NCI-H1694 treated with DMSO at 0.1 percent for 48 hours (cell line): ENCODE measurements around the gene MAP3K4.

Source experiments
- DNase-seq: peaks from one replicate; lab custom pipeline; 2025; lab: John Stamatoyannopoulos, UW

Gene MAP3K4

DNA sequence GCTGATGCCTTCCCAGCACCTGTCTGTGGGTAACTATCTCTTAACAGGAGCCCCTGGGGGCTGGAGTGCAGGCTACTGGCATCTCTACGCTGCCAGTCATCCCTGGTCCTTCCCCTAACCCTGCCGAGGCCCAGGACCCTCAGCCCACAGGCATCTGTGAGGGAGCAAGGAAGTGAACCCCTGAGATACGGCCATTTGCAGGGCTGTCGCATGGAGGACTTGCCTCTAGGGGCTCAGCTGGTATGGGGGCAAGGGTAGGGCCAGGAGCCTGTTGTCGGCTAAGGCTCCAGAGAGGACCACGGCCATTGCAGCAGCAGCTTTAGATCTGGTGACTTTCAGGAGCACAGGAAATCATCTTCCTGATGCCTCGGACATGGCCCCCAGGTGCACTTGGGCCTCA lies 49.7 kb downstream of the MAP3K4 start:
- DNase-seq: no peak

DNA sequence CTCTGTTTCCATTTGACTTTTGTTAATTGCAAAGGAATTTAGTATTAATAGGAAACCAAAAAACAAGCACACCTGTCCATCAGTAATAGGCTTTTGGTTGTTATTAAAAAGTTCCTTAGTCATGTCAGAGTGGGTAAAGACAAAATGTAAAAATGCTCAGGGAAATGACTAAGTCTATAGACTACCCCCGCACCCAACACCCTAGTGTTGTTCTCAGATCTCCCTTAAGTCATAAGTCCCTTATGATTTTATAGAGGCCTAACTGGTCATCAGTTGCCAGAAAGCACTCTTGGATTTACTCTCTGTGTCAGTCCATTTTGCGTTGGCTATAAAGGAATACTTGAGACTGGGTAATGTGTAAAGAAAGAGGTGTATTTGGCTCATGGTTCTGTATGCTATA lies 52.8 kb downstream of the MAP3K4 start:
- DNase-seq: no peak

DNA sequence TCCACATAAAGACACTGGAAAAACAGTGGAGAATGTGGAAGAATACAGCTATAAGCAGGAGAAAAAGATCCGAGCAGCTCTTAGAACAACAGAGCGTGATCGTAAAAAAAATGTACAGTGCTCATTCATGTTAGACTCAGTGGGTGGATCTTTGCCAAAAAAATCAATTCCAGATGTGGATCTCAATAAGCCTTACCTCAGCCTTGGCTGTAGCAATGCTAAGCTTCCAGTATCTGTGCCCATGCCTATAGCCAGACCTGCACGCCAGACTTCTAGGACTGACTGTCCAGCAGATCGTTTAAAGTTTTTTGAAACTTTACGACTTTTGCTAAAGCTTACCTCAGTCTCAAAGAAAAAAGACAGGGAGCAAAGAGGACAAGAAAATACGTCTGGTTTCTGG lies 57.1 kb downstream of the MAP3K4 start:
- no peak for DNase-seq

DNA sequence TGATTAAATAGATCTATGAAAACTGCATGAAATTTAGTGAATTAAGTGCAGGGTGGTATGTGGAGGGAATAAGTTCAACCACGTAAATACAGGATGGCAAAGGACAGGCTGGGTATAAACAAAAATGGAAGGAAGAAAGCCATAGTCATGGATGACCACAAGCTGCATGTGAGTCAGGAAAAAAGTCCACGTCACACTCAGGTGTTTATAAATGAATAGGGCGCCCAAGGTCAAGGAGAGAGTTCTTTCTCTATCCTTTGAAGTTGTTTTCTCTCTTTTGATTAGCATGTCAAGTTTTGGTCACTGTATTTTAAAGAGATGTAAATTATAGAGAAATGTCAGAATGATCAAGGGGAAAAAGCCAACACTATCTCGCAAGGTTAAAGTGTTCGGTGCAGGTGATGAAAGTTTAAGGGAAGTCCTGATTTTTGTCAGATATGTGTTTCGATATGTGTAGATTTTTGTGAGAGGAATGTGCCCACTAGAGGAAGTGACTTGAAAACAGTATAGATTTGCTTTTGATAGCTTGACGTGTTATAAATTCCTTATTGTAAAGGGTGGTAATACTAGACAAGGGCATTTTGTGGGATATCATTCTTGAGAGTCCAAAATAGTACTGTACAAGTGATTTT lies 58.7 kb downstream of the MAP3K4 start:
- DNase-seq: no peak

DNA sequence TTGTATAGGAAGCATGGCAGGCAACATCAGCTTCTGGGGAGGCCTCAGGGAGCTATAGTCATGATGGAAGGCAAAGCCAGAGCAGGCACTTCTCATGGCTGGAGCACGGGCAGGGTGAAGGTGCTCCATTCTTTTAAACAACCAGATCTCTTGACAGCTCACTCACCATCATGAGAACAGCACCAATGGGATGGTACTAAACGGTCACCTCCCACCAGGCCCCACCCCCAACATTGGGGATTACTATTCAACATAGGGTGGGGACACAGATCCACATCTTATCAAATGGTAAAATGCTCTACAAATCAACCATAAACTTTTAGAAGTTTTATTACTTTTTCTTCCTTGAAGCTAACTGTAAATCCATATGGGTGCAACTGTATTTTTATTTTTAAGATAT lies 61.5 kb downstream of the MAP3K4 start:
- DNase-seq: no peak

DNA sequence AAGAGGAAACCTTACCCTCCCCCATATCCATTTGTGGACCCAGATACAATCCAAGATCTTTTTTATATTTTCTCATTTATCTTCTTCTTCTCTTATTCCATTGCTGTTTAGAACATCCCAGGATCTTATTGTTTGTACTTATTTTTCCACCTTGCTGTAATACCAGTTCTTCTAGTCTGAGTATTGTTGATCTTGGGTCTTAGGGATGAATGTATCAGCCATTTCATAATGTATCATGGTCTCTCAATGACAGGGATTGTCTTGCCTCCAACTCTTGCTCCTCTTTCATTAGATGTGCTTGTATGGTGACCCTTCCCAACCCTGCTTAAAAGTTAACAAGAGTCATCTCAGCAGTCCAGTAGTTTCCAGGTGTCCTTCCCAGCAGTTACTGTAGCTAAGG lies 63.3 kb downstream of the MAP3K4 start:
- no peak for DNase-seq

DNA sequence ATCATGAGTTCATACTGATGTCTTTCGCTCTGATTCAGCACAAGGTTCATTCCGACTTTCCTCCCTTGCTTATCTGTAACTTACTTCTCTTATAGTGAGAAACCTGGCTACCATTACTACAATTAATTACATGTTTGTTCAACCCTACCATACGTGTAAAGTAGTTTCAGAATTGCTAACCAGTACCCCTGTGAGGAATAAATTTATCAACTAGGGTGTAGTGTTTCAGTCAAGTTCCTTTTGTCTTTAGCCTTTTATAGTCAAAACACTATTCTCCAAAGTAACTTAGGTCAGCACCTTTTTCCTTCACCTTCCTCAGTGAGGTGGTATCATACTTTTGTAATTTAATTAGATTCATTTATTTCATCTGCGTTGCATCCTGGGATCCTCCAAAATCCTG lies 64.9 kb downstream of the MAP3K4 start:
- no peak for DNase-seq

DNA sequence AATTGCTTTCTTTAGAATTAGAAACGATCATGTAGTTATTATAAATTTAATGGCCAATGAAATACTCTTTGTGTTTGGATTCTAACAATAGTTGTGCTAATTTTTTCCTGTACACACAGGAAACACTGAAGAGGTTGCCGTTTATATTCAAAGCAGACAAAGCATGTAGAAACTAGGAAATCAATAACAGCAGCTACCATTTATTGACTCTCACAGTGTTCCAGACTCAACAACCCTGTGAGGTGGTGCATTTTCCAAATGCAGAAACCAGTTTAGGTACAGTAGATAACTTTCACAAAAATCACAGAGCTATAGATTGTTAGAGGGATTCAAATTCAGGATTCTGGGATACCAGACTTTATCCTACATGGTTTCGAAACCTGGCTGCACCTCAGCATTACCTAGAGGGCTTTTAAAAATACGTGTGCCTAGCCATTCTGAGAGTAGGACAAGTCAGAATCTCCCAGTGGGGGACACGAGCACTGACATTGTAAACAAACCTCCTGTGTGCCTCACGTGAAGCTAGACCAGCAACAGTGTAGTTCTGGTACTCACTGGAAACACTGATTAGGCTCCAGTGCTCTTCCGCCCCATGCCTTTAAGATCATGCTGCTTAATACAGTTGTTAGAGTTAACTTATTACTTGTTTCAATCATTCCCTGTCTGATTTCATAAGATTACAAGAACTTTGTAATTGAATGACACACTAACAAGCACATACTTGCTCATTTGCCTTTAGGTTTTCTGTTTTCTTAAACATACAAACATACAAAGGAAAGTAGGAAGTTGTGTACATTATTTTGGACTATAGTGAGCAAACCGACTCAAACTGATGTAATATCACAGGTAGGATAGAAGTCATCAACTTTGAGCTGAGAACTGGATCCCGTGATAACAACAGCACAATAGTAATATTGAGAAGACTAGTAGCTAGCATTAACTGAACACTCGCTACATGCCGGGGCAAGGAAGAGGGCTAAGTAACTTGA lies 65.8 kb downstream of the MAP3K4 start:
- no peak for DNase-seq

DNA sequence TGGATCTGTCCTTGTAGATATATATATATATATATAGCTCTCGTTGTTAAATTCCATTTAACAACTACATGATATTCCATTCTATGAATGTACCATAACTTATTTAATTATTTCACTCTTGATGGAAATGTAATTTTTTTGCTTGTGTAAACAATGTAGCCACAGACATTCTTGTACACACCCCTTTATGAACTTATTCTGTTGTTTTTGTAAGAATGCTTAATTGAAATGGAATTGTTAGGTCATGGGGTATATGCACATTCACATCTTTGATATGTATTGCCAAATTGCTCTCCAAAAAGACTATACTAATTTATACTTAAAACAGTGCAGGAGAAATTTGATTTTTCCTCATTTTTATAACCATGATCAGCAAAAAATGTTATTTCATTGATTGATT lies 67.2 kb downstream of the MAP3K4 start:
- DNase-seq: no peak

DNA sequence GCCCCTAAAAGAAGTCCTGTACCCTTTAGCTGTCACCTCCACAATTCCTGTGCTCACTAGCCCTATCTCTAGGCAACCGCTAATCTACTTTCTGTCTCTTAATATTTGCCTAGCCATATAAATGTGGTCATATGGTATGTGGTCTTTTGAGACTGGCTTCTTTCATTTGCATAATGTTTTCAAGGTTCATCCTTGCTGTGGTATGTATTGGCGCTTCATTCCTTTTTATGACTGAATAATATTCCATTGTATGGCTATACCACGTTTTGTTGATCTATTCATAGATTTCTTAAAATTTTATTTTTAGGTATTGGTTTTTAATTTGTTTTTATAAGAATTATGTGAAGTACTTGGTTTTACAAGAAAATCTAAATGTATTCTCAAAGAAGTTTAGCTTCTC lies 70.0 kb downstream of the MAP3K4 start:
- no peak for DNase-seq

DNA sequence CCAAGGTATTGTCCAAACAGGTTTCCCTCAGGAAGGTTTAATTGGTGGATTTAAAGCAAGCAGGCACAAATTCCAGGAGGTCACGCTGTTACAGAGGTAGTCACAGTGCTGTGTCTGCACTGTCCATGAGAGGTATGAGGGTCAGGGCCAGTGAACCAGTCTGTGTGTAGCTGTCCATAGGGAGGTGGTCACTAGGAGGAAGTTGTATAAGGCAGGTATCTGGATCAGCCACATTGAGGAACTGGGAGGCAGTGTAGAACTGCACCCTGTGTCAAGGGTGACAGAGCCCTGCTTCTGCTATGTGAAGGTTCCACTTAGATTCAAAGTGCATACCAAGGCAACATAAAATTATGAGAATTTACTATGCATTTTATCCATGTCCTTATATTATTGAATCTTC lies 73.3 kb downstream of the MAP3K4 start:
- no peak for DNase-seq

DNA sequence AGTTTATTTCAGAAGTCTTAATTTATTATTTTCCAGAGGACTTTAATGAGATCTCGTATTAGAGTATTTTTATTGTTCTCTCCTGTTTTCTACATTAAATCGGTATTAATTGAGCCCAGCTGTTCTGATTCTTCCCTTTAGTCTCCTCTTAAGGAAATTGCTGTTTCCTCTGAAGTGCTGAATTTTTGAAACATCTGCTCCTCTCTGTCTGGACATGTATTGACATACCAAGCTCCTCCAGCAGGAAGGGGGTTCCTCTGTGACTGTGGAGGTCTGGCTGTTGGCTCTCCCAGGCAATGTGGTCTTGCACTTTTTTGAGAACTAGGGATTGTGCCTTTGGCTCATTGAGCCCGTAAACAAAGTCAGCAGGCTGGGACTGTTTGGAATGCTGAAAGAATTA lies 74.9 kb downstream of the MAP3K4 start:
- DNase-seq: no peak

DNA sequence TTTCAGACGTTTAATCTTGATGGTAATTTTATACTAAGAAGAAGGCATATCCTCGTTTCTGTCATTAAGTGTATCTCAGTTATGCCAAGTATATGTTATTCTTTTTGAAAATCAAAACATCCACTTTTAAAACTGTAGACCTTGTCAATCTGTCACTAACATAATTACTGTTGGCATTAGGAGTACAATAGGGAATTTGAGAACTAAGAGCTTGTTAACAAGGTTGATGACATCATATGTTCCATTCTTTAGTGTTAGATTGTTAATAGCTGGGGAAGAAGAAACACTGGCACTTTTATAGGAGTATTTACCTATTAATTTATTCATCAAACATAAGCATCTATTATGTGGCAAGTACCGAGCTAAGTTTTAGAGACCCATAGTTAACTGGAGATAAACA lies 76.2 kb downstream of the MAP3K4 start:
- no peak for DNase-seq

DNA sequence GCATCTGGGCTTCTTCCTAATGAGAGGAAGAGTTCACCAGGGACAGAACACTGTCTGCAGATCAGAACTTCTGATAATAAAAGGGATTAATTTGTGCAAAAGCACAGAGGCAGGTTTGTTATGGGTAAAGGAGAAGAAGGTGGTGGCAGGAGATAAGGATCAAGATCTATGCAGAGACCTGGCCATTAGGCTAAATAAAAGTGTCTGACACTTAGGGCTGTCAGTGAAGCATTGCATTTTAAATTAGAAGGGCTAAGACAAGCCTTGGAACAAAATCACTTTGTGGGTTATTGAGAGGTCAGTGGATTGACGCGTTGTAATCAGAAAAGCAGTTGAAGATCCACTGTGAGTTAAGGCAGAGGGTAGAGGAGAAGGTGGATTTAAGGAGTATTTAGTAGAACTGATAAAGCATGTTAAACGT lies 76.8 kb downstream of the MAP3K4 start:
- no peak for DNase-seq

DNA sequence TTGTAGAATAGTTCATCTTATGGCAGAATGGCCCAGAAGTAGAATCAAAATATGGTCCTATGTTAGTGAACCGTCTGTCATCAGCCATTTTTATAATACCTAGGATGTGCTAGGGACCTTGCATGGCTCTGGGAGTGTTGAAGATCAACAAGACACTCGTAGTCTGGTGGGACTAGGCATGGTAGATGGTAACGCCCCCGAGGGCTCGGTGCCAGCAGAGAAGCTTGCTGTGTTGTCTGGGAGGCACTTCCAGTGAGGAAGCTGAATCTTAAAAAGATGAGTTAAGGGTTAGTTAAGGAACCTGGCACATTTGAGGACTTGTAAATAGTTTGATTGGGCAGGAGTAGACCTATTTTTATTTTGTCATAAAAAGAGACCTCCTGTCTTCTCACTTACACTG lies 82.4 kb downstream of the MAP3K4 start:
- DNase-seq: no peak

DNA sequence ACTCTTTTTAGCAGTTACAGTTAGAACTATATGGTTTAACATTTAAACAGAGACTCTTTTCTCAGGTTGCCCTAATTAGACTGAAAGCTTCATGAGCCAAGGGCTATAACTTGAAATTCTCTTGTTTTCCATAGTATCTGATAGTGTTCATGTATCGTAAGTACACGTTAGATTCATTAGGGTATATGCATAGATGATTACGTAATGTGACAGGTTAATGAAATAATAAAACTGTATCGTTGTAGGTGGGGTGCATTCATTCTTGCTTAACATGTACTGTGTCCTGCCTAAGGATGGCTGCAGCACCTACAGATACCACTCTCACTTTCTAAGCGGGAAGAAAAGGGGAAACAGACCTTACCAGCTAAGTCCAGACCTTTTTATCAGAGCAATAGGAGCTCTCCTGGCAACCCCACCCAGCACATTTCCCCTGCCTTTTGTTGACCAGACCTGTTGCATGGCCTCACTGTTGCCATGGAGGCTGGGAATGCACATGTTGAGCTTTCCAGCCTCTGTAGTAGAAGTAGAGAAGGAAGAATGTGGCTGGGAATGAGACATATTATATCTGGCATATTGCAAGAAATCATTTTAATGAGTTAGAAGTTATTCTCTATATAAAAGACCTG lies 83.0 kb downstream of the MAP3K4 start:
- no peak for DNase-seq

DNA sequence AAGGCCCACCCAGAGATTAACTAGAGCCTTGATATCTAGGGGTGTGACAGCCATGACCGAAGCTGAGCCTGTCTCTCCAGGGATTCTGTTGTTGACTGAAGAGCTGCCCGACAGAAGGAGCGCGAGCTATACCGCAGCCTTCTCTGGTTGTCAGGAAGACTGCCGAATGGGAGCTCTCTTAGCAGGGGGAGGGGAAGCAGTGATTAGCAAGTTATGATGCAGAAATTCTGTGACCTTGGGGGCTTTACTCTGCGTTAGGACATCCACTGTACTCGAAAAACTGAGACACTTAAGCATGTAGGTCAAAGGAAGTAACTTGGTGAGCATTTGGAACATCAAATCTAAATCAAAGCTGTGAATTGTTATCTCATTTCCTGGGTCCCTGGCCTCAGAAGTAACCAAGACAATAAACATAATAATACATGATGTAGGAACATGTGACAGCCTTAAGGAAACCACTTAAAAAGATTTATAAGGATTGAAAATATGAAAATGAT lies 84.7 kb downstream of the MAP3K4 start:
- no peak for DNase-seq

DNA sequence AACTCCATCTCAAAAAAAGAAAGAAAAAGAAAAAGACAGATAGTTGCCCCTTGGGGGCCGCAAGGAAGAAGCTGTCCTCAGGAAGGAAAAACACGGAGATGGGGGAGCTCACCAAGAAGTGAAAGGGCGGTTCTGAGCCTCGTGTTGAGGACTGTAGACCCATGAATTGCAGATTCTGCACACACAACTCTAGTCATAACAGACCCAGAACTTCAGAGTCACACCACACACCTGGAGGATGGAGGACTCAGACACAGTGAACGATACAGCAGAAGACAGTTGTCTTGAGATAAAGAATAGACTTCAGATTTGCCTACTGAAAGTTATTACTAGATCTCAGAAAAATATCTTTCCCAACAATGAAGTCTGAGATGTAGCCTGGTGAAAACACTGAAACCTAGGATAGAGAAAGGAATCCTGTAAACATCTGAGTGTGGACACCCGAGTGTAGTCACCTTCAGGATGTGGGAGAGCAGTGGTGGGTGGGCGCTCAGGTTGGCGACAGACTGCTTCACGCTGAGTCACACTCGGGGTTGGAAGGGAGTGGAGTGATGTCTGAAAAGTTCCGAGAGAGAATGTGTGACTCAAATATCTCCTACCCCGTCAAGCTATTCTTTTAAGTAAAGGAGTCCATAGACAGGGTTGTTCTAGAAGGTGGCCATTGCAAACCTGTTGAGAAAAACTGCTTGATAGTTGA lies 88.1 kb downstream of the MAP3K4 start:
- no peak for DNase-seq

DNA sequence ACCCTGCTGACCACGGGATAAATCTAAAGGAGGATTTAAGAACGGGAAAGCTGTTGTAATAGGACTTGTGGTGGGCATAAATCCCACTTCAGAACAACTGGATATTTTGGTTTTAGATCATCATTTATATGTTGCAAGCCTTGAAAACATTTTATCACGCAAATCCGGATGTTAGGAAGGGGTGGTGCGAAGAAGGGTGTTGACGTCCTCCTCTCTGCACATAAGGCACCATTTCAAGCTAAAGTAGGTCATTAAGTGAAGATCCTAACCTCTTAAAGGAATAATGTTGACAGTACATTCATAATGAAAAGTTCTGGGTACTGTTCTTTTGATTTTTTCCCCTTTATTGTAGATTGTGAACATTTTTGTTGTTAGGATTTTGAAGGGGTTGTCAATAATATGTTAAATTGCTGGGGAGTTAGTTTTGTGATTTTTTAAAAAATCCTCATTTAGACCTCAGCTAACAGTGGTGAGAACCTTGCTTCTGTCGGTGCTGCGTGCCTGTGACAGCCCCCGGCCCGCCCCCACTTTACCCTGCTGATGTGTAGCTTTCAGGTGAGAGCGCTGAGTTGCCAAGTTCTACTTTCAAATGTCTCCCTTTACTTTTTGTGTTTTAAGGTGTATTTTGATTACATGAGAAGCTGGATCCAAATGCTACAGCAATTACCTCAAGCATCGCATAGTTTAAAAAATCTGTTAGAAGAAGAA lies 88.8 kb downstream of the MAP3K4 start:
- no peak for DNase-seq

DNA sequence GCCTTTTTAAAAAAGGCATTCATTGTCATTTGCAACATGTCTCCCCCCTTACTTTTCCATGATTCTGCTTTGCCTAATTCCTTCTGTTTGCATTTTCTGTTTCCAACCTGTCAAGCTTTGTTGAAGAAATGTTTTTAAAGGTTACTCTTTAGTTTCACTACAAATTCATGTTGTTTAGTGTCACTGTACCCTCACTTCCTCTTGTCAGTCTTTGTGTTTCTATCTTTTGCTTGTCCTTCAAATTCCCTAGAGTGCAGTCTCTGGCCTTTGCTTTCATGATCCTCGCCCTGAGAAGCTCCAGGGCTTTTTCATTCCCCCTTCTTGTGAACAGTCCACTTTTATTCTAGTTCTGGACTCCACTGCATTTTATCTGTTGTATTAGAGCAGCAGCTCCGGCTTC lies 90.6 kb downstream of the MAP3K4 start:
- no peak for DNase-seq

DNA sequence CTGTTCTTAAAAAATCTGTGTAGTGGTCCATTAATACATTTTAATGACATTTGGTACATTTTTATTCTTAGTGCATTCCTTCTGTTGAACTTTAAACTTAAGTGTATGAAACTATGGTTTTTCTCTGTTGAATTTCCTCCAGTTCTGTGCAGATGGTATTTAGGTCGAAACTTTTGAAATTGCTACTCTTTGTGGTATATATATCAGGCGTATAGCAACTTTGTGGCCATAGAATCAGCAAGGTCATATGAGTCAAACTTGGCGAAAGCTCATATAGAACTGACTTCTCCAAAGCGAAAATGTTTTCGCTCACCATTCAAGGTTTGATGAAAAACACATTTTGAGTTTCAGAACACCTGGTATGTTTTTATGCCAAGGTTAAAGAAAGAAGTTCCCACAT lies 93.7 kb downstream of the MAP3K4 start:
- DNase-seq: no peak
